Tibial artery (tissue), 4 donors: ENCODE data around the gene SPP1.
"Not testable (repeated sequence)": the region's sequence is repeated elsewhere in the genome, so short reads cannot be mapped to it uniquely, and the experiment has no call there.

ENCODE experiments used
- DNase-seq, 2 donors: peaks; one replicate each; pipeline ENCODE4 v3.0.0-alpha.2; 2019
- H3K27ac ChIP-seq, 2 donors: fragments of 200-600 bp; sonication (generic) in 1 of 2; 1 replicate in 1 of 2; 2 replicates in 1 of 2; pipeline ENCODE4 v1.5.1; 2018 to 2019; ENCODE audit warnings: mild to moderate bottlenecking in 1 of 2
- H3K27me3 ChIP-seq, 2 donors: fragments of 200-600 bp; sonication (generic) in 1 of 2; one replicate each; pipeline versions ENCODE4 v1.5.1 to v1.6.0; 2016 to 2019
- H3K36me3 ChIP-seq, 3 donors: fragments of 200-600 bp; sonication (generic) in 2 of 3; one replicate each; pipeline ENCODE4 v1.5.1; 2016 to 2019; ENCODE audit warnings: mild to moderate bottlenecking in 2 of 3
- H3K4me1 ChIP-seq, 4 donors: fragments of 200-600 bp; sonication (generic) in 2 of 4; 1 replicate in 3 of 4; 2 replicates in 1 of 4; pipeline ENCODE4 v1.5.1; 2016 to 2019
- H3K4me3 ChIP-seq, 2 donors: fragments of 200-600 bp; sonication (generic) in 1 of 2; 1 replicate in 1 of 2; 2 replicates in 1 of 2; pipeline ENCODE4 v1.5.1; 2018 to 2019; ENCODE audit warnings: mild to moderate bottlenecking in 2 of 2
- H3K9me3 ChIP-seq, 3 donors: fragments of 200-600 bp; sonication (generic) in 1 of 3; one replicate each; pipeline ENCODE4 v1.5.1; 2016 to 2019
- CTCF ChIP-seq, 2 experiments: fragments of 200-600 bp in 1 of 2; fragments of 450-650 bp in 1 of 2; IDR thresholded peaks; one replicate each; pipeline ENCODE4 v1.5.1; 2017 to 2019; ENCODE audit warnings: antibody characterized with exemption in 2 of 2, mild to moderate bottlenecking in 1 of 2, moderate library complexity in 1 of 2
- intact Hi-C: fragments of 100-400 bp; cut with DNase I; formaldehyde crosslinking; loops from one replicate; pipeline ENCODE4 v1.15.0; 2023; ENCODE audit warnings: low total_unique reads

Gene SPP1

GRCh38 chr4:87934157-87934704 lies 41.3 kb upstream of the SPP1 start:
- TF ChIP-seq CTCF (IDR thresholded peaks at IDR 0.05) = no peak
- Histone ChIP-seq H3K27ac (no peak overlapping the region), H3K4me3 (no peak overlapping the region), H3K9me3 (peaks cover 0 to 4% (median 2%) of the 10 kb centered on the region in 3 donors), H3K27me3 (no peaks in the 10 kb centered on the region), H3K4me1 (no peaks in the 10 kb centered on the region), H3K36me3 (no peaks in the 10 kb centered on the region)
- intact Hi-C loops = no loop called here
- no peak for DNase-seq

- no peak for TF ChIP-seq CTCF (IDR thresholded peaks at IDR 0.05)
- intact Hi-C loops = no loop called here
- peaks cover 0 to 4% (median 2%) of the 10 kb centered on the region in 3 donors for H3K9me3 ChIP-seq
- H3K27ac ChIP-seq = no peak overlapping the region
- H3K4me3 ChIP-seq = no peak overlapping the region
- H3K36me3 ChIP-seq = no peaks in the 10 kb centered on the region
- H3K4me1 ChIP-seq = peaks cover 0 to 2% (median 0%) of the 10 kb centered on the region in 4 donors
- no peaks in the 10 kb centered on the region for H3K27me3 ChIP-seq
- no peak for DNase-seq
Measured at GRCh38 chr4:87934973-87935372, 40.5 kb upstream of the SPP1 start.

GRCh38 chr4:87935954-87936353 lies 39.6 kb upstream of the SPP1 start:
- H3K27ac ChIP-seq, intact Hi-C loops, H3K9me3 ChIP-seq, DNase-seq, H3K4me3 ChIP-seq, H3K27me3 ChIP-seq, H3K4me1 ChIP-seq, H3K36me3 ChIP-seq: not testable (repeated sequence)

GRCh38 chr4:87937523-87937922 lies 38.0 kb upstream of the SPP1 start:
- no peak overlapping the region for H3K27ac ChIP-seq
- H3K9me3 ChIP-seq = peaks cover 0 to 2% (median 0%) of the 10 kb centered on the region in 3 donors
- intact Hi-C loops = loop anchor here (1.0 kb wide), 1 partner anchor 11 kb away; no protein-coding TSS in a partner anchor
- no peaks in the 10 kb centered on the region for H3K36me3 ChIP-seq
- no peak for DNase-seq
- peaks cover 0 to 7% (median 0%) of the 10 kb centered on the region in 4 donors for H3K4me1 ChIP-seq
- TF ChIP-seq CTCF (IDR thresholded peaks at IDR 0.05) = no peak
- no peak overlapping the region for H3K4me3 ChIP-seq
- H3K27me3 ChIP-seq = no peaks in the 10 kb centered on the region

- Histone ChIP-seq H3K36me3 (no peaks in the 10 kb centered on the region), H3K27ac (no peak overlapping the region), H3K4me3 (no peak overlapping the region), H3K9me3 (no peaks in the 10 kb centered on the region), H3K27me3 (no peaks in the 10 kb centered on the region), H3K4me1 (peaks cover 0 to 7% (median 0%) of the 10 kb centered on the region in 4 donors)
- DNase-seq = no peak
- no peak for TF ChIP-seq CTCF (IDR thresholded peaks at IDR 0.05)
- intact Hi-C loops = no loop called here
Measured at GRCh38 chr4:87938746-87939145, 36.8 kb upstream of the SPP1 start.

- Histone ChIP-seq H3K4me1 (peaks cover 0 to 7% (median 0%) of the 10 kb centered on the region in 4 donors), H3K9me3 (no peaks in the 10 kb centered on the region), H3K36me3 (no peaks in the 10 kb centered on the region), H3K4me3 (no peak overlapping the region), H3K27ac (no peak overlapping the region), H3K27me3 (no peaks in the 10 kb centered on the region)
- no peak for TF ChIP-seq CTCF (IDR thresholded peaks at IDR 0.05)
- DNase-seq = no peak
- intact Hi-C loops = no loop called here
Measured at GRCh38 chr4:87939978-87940690, 35.4 kb upstream of the SPP1 start.

DNA sequence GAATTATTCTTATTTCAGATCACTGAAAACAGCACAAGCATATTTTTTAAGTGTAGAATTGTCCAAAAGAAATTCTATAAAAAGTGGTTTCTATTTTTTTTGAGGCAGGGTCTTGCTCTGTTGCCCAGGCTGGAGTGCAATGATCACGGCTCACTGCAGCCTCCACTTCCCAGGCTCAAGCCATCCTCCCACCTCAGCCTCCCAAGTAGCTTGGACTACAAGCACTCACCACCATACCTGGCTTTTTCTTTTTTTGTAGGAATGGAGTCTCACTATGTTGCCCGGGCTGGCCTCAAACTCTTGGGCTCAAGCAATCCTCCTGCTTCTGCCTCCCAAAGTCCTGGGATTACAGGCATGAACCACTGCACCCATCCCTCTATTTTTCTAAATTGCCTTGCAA lies 34.7 kb upstream of the SPP1 start:
- H3K36me3 ChIP-seq, H3K27me3 ChIP-seq, H3K9me3 ChIP-seq, intact Hi-C loops, DNase-seq, H3K27ac ChIP-seq, H3K4me1 ChIP-seq, H3K4me3 ChIP-seq: not testable (repeated sequence)
